ENCODE measurements around the gene SELENBP1.

DNA sequence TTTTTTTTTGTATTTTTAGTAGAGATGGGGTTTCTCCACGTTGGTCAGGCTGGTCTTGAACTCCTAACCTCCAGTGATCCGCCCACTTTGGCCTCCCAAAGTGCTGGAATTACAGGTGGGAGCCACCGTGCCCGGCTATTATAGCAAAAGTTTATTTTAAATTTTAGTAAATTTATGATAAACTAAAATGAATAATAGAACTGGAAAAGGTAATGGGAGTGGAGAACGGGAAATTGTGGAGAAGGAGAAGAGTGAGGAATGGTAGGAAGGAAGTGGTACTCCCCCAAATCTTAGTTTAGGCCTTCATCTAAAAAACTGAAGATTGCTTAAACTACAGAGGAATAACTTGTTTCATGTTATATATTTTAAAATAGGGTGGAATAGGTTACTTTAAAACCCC, 37.7 kb downstream of the SELENBP1 start:
- TF ChIP-seq POLR2A (IDR thresholded peaks at IDR 0.05; ENCODE audit: low read depth, low read length) (no peak), POLR2AphosphoS5 (IDR thresholded peaks at IDR 0.05; ENCODE audit: low read depth, low read length) (no peak), TAF1 (IDR thresholded peaks at IDR 0.05; ENCODE audit: low read depth, low read length) (no peak), SPI1 (IDR thresholded peaks at IDR 0.05; ENCODE audit: low read depth, low read length) (no peak), PAX5 (IDR thresholded peaks at IDR 0.05; ENCODE audit: insufficient read depth, low read length, severe bottlenecking) (no peak), POU2F2 (IDR thresholded peaks at IDR 0.05; ENCODE audit: low read depth, low read length) (no peak)

All from GM12891 (cell line).